K562 (cell line): ENCODE data around the gene AHSG. TPM values are rescaled to one million over a fixed set of nuclear protein-coding genes. Genes with fewer than 3 reads are reported as not detected.
A peak's percentile ranks its signal among the peaks of the same experiment; 100 is the strongest.

Experiments
- BHLHE40 ChIP-seq: IDR thresholded peaks from 2 replicates; pipeline ENCODE4 v1.6.1; 2011; ENCODE audit warnings: low read length, improper control_type of control experiment
- CBX1 ChIP-seq: sonication (generic); IDR thresholded peaks from 2 replicates; pipeline ENCODE4 v1.6.1; 2016; ENCODE audit warnings: antibody characterized with exemption, low read depth, mild to moderate bottlenecking
- CC2D1A ChIP-seq: fragments of 450-650 bp; IDR thresholded peaks from 2 replicates; pipeline ENCODE4 v1.6.1; 2017; ENCODE audit warnings: mild to moderate bottlenecking
- DMBX1 ChIP-seq: fragments of 250-450 bp; sonication (Bioruptor Pico); IDR thresholded peaks from 2 replicates; pipeline ENCODE4 v1.8.0; 2022; ENCODE audit warnings: inconsistent platforms, mild to moderate bottlenecking, moderate library complexity, borderline replicate concordance
- ESRRA ChIP-seq: fragments of 450-650 bp; IDR thresholded peaks from 2 replicates; pipeline ENCODE4 v1.6.1; 2014; ENCODE audit warnings: low read depth, mild to moderate bottlenecking, moderate library complexity, borderline replicate concordance
- FOXM1 ChIP-seq, 2 experiments: fragments of 450-650 bp in 1 of 2; sonication (generic) in 1 of 2; formaldehyde crosslinking in 1 of 2; IDR thresholded peaks; 2 replicates each; pipeline versions ENCODE4 v1.6.1 to v1.9.0; 2017 to 2022; ENCODE audit warnings: low read depth in 2 of 2, mild to moderate bottlenecking in 2 of 2, missing genetic modification reagents in 1 of 2, moderate library complexity in 1 of 2
- GTF3C2 ChIP-seq: IDR thresholded peaks from 3 replicates; pipeline ENCODE4 v1.6.1; 2011; ENCODE audit warnings: borderline replicate concordance, mild to moderate bottlenecking, moderate library complexity; ENCODE audit not compliant: insufficient read length; ENCODE audit errors: extremely low read depth
- HLTF ChIP-seq: fragments of 450-650 bp; IDR thresholded peaks from 2 replicates; pipeline ENCODE4 v1.6.1; 2016
- IRF2 ChIP-seq: sonication (generic); formaldehyde crosslinking; IDR thresholded peaks from 2 replicates; pipeline ENCODE4 v1.8.1; 2022; ENCODE audit warnings: mild to moderate bottlenecking, missing genetic modification reagents
- LCOR ChIP-seq: sonication (generic); formaldehyde crosslinking; IDR thresholded peaks from 2 replicates; pipeline ENCODE4 v1.8.0; 2022; ENCODE audit warnings: mild to moderate bottlenecking, missing genetic modification reagents
- MYC ChIP-seq, 2 experiments: fragments of 250-450 bp in 1 of 2; sonication (Bioruptor Pico) in 1 of 2; IDR thresholded peaks; 2 replicates each; pipeline versions ENCODE4 v1.5.1 to v1.6.1; 2012 to 2021; ENCODE audit warnings: low read depth in 2 of 2, borderline replicate concordance in 1 of 2, improper control_type of control experiment in 1 of 2, low read length in 1 of 2, mild to moderate bottlenecking in 1 of 2, moderate library complexity in 1 of 2
- NCOA4 ChIP-seq: fragments of 450-650 bp; IDR thresholded peaks from 2 replicates; pipeline ENCODE4 v1.6.1; 2018; ENCODE audit warnings: mild to moderate bottlenecking; ENCODE audit not compliant: partially characterized antibody
- NFE2L1 ChIP-seq: fragments of 450-650 bp; IDR thresholded peaks from 2 replicates; pipeline ENCODE4 v1.6.1; 2016; ENCODE audit warnings: missing genetic modification characterization, low read depth, mild to moderate bottlenecking, missing compliant biosample characterization, moderate library complexity, borderline replicate concordance
- RB1 ChIP-seq: fragments of 450-650 bp; IDR thresholded peaks from 2 replicates; pipeline ENCODE4 v1.6.1; 2017; ENCODE audit warnings: low read depth, mild to moderate bottlenecking
- TAF7 ChIP-seq: fragments of 450-650 bp; IDR thresholded peaks from 2 replicates; pipeline ENCODE4 v1.6.1; 2016; ENCODE audit warnings: missing genetic modification characterization, missing compliant biosample characterization
- ZBTB34 ChIP-seq: fragments of 250-450 bp; sonication (Bioruptor Pico); IDR thresholded peaks from 2 replicates; pipeline ENCODE4 v1.8.0; 2021; ENCODE audit warnings: mild to moderate bottlenecking, moderate library complexity
- ZNF174 ChIP-seq: fragments of 250-450 bp; sonication (Bioruptor Pico); IDR thresholded peaks from 2 replicates; pipeline ENCODE4 v1.4.0; 2020; ENCODE audit warnings: mild to moderate bottlenecking
- ZNF263 ChIP-seq: sonication (generic); formaldehyde crosslinking; IDR thresholded peaks from 2 replicates; pipeline ENCODE4 v1.8.0; 2022; ENCODE audit warnings: mild to moderate bottlenecking, missing genetic modification reagents, borderline replicate concordance
- ZNF695 ChIP-seq: fragments of 450-650 bp; formaldehyde crosslinking; IDR thresholded peaks from 2 replicates; pipeline ENCODE4 v1.4.0; 2020; ENCODE audit warnings: mild to moderate bottlenecking, moderate library complexity
- polyA plus RNA-seq, 8 experiments: library from polyadenylated mRNA; depleted of rRNA in 4 of 8; stranded (reverse) in 5 of 8; unstranded in 3 of 8; fragments of >200 nt; fragmentation: Nextera tagmentation in 2 of 8; fragmentation: Illumina TruSeq in 1 of 8; extraction: Ambion mirVana in 2 of 8; extraction: Trizol in 1 of 8; gene quantifications; 2 replicates each; pipeline versions ENCODE4 v1.2.1 to v1.2.3, GENCODE V29; 2011 to 2014; ENCODE audit warnings: inconsistent platforms in 1 of 8, missing spikeins in 1 of 8
- total RNA-seq, 7 experiments: library from RNA; depleted of rRNA in 6 of 7; stranded (reverse); fragments of >200 nt in 6 of 7; fragmentation: Illumina TruSeq in 2 of 7; extraction: Trizol in 2 of 7; gene quantifications; 2 replicates each; pipeline versions ENCODE4 v1.2.1 to v1.2.3, GENCODE V29; 2011 to 2021; ENCODE audit warnings: low replicate concordance in 1 of 7
- TF ChIP-seq, protein P1 (sequence below): sonication (generic); formaldehyde crosslinking; IDR thresholded peaks from 2 replicates; pipeline ENCODE4 v1.8.1; 2023; ENCODE audit warnings: mild to moderate bottlenecking, missing genetic modification reagents

The AHSG gene
- total and polyA plus RNA-seq, 9 of the 15 experiments (the other 6 are each of a cell fraction or from before 2014, with no cell fraction given) = 0.69 TPM; not detected in 8

DNA sequence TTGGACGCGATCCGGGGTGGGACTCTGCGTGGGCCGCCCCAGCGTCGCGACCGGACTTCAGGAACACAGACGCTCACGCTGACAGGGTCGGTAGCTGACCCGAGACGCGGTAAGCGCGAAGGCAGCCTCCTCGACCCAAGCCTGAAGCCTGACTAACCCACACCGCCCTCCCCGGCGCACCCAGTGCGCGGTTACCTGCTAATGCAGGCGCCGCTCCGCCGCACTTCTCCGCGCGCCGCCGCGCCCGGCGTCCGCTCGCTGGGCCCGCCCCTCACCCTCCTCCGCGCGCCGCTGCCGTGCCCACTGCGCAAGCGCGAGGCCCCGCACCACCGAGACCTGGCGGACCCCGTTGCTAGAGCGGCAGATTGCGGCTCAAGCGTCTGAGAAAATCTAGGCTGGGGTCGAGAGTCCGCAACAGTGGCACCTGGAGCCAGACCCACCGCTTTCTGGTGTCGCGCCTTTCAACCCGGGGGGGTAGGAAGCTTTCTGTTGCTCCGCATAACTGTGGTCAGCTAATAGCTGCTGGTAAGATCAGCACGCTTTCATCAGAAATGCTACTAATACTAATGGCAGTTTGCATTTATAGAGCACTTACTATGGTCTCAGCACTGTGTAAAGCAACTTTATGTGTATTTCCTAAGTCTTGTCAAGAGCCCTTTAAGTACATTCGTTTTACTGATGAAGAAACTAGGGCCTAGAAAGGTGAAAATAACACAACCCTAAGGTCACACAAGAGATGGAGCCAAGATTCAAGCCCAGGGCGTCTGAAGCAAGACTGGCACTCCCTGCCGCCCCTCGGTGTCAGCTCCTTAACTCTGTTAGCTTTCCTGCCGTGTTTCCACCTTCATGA is 45.6 kb upstream of the AHSG start, which contains the start of gene TBCCD1 (continued):
- TF ChIP-seq GTF3C2 (no peak), BHLHE40 (no peak), RB1 (peak; percentile 93), FOXM1 (IDR thresholded peaks at IDR 0.05; ENCODE audit: low read depth) (no peak), FOXM1 (CRISPR knock-in tag; IDR thresholded peaks at IDR 0.05; ENCODE audit: low read depth) (peak; percentile 85; the same call in 1 of the 2 replicates), ZNF263 (CRISPR knock-in tag) (no peak), CC2D1A (no peak), DMBX1 (no peak), NFE2L1 (tag) (no peak), ZBTB34 (CRISPR knock-in tag) (no peak), ZNF174 (CRISPR knock-in tag) (no peak), TAF7 (no peak; the same call in 1 of the 2 replicates), IRF2 (CRISPR knock-in tag) (no peak), ZNF695 (CRISPR knock-in tag) (no peak), LCOR (0 out of 2 replicates have a peak, but pooled peaks have one; percentile 64), MYC (IDR thresholded peaks at IDR 0.05; ENCODE audit: low read depth, low read length) (peak; percentile 58; the same call in 1 of the 2 replicates), MYC (CRISPR knock-in tag; IDR thresholded peaks at IDR 0.05; ENCODE audit: borderline replicate concordance, low read depth) (no peak), HLTF (no peak), ESRRA (peak; percentile 75), NCOA4 (no peak), CBX1 (peak; percentile 67; the same call in 1 of the 2 replicates)
- TF ChIP-seq, protein P1, sequence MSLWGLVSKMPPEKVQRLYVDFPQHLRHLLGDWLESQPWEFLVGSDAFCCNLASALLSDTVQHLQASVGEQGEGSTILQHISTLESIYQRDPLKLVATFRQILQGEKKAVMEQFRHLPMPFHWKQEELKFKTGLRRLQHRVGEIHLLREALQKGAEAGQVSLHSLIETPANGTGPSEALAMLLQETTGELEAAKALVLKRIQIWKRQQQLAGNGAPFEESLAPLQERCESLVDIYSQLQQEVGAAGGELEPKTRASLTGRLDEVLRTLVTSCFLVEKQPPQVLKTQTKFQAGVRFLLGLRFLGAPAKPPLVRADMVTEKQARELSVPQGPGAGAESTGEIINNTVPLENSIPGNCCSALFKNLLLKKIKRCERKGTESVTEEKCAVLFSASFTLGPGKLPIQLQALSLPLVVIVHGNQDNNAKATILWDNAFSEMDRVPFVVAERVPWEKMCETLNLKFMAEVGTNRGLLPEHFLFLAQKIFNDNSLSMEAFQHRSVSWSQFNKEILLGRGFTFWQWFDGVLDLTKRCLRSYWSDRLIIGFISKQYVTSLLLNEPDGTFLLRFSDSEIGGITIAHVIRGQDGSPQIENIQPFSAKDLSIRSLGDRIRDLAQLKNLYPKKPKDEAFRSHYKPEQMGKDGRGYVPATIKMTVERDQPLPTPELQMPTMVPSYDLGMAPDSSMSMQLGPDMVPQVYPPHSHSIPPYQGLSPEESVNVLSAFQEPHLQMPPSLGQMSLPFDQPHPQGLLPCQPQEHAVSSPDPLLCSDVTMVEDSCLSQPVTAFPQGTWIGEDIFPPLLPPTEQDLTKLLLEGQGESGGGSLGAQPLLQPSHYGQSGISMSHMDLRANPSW (CRISPR knock-in tag) = no peak
